GM19193 (cell line): ENCODE data around the gene NUTM2A.
"Not testable (repeated sequence)": the region's sequence is repeated elsewhere in the genome, so short reads cannot be mapped to it uniquely, and the experiment has no call there.

ENCODE experiments used
- POLR2A ChIP-seq: IDR thresholded peaks from 4 replicates; pipeline ENCODE4 v1.6.1; 2011; ENCODE audit not compliant: insufficient read depth, insufficient read length; ENCODE audit errors: extremely low read depth

The NUTM2A gene, protein sequence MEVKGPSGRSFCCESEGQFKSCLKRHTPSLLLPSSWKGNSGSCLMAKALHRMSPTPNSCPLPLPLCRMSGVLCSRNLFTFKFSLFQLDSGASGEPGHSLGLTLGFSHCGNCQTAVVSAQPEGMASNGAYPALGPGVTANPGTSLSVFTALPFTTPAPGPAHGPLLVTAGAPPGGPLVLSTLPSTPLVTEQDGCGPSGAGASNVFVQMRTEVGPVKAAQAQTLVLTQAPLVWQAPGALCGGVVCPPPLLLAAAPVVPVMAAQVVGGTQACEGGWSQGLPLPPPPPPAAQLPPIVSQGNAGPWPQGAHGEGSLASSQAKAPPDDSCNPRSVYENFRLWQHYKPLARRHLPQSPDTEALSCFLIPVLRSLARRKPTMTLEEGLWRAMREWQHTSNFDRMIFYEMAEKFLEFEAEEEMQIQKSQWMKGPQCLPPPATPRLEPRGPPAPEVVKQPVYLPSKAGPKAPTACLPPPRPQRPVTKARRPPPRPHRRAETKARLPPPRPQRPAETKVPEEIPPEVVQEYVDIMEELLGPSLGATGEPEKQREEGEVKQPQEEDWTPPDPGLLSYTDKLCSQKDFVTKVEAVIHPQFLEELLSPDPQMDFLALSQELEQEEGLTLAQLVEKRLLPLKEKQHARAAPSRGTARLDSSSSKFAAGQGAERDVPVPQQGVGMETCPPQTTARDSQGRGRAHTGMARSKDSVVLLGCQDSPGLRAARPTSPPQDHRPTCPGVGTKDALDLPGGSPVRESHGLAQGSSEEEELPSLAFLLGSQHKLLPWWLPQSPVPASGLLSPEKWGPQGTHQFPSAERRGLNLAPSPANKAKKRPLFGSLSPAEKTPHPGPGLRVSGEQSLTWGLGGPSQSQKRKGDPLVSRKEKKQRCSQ

DNA sequence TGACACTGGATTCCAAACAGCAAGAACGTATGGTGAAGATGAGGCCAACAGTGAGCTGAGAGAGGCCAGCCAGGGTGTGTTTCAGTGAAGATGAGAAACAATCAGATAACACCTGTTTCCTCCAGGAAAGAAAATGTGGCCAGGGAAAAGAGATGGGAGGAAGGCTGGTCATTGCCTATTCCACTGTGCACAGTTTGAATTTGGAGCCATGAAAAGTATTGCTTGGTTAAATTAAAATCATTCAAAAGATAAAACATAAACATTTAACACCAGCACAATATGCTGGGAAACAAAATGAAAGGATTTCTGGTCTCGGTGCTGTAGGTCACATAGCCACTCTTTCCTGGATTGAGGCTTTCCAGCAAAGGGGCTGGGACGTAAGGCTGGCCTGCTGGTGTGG lies at the start of gene NUTM2A:
TSS of gene NUTM2A (plus strand) at position 301 of the 400 bp plus-strand sequence. CDS start 383 bp downstream, outside the sequence.
- TF ChIP-seq POLR2A, result not testable (repeated sequence)
